Neural progenitor cell (in vitro differentiated cells): Measurements from ENCODE around the gene MAF.

Experiments used
- EZH2 ChIP-seq: fragments of 200-600 bp; sonication (generic); IDR thresholded peaks from 2 replicates; pipeline ENCODE4 v1.6.1; 2017; ENCODE audit warnings: antibody characterized with exemption, mild to moderate bottlenecking, moderate library complexity
- TF ChIP-seq, protein P1 (sequence below): fragments of 200-600 bp; sonication (generic); IDR thresholded peaks from 2 replicates; pipeline ENCODE4 v1.5.1; 2017; ENCODE audit warnings: antibody characterized with exemption, mild to moderate bottlenecking

DNA sequence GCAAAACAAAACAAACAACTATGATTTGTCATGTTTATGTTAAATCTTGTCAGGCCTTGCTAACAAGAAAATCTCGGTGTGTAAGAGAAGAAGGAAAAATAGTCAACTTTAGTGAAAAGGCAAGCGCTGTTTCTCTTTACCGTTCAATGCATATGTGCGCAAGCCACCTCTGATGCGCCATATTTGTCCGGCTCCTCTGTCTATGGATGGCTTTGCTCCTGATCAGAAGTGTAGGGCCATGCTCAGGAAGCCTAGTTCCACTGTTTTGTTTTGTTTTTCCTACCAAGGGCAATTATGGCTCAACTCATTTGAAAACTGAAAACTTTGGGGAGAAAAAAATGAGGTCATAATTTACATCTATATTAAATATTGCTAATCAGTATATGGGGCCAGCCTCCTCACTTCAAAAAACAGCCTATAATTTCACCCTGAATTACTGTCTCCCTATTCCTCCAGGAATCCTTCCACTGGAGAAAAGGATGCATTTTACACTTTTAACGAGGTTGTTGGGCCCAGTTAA, 4.5 kb downstream of the MAF start:
- TF ChIP-seq, protein P1, sequence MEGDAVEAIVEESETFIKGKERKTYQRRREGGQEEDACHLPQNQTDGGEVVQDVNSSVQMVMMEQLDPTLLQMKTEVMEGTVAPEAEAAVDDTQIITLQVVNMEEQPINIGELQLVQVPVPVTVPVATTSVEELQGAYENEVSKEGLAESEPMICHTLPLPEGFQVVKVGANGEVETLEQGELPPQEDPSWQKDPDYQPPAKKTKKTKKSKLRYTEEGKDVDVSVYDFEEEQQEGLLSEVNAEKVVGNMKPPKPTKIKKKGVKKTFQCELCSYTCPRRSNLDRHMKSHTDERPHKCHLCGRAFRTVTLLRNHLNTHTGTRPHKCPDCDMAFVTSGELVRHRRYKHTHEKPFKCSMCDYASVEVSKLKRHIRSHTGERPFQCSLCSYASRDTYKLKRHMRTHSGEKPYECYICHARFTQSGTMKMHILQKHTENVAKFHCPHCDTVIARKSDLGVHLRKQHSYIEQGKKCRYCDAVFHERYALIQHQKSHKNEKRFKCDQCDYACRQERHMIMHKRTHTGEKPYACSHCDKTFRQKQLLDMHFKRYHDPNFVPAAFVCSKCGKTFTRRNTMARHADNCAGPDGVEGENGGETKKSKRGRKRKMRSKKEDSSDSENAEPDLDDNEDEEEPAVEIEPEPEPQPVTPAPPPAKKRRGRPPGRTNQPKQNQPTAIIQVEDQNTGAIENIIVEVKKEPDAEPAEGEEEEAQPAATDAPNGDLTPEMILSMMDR = no peak
- TF ChIP-seq EZH2 = no peak
